ENCODE measurements around the gene RAD51B. TPM values are rescaled to one million over a fixed set of nuclear protein-coding genes. Genes with fewer than 3 reads are reported as not detected.

RAD51B gene
- total and polyA plus RNA-seq, 2 experiments from 2014 or later: 11.7 to 17.8 TPM

DNA sequence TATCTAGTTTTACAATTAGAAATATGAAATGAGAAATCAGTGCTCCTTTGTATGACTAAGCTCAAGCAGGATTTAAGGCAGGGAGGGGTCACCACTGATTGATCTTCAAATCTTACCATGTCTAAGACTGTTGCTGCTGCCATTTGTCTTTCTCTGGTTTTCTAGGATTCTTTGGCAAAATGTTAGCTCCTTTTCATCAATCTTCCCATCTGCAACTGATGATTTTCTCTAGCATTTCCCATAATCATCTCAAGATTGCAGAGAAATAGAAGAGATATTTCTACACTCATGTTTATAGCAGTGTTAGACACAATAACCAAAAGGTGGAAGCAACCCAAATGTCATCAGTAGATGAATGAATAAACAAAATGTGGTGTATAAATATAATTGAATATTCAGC, 175.0 kb downstream of the RAD51B start:
- no peaks in the 10 kb centered on the region for H3K36me3 ChIP-seq

DNA sequence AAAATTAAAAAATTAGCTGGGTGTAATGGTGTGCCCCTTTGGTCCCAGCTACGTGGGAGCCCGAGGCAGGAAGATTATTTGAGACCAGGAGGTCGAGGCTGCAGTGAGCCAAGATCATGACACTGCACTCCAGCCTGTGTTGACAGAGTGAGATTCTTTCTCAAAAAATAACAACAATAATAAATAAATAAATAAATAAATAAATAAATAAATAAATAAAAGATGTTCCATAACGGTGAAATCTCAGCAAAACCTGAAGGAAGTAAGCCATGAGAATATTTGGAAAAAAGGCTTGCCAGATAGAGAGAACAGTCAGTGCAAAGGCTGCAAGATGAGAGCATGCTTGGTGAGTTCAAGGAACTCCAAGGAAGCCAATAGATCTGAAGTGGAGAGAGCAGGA, 176.7 kb downstream of the RAD51B start:
- TF ChIP-seq, protein P1, sequence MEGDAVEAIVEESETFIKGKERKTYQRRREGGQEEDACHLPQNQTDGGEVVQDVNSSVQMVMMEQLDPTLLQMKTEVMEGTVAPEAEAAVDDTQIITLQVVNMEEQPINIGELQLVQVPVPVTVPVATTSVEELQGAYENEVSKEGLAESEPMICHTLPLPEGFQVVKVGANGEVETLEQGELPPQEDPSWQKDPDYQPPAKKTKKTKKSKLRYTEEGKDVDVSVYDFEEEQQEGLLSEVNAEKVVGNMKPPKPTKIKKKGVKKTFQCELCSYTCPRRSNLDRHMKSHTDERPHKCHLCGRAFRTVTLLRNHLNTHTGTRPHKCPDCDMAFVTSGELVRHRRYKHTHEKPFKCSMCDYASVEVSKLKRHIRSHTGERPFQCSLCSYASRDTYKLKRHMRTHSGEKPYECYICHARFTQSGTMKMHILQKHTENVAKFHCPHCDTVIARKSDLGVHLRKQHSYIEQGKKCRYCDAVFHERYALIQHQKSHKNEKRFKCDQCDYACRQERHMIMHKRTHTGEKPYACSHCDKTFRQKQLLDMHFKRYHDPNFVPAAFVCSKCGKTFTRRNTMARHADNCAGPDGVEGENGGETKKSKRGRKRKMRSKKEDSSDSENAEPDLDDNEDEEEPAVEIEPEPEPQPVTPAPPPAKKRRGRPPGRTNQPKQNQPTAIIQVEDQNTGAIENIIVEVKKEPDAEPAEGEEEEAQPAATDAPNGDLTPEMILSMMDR (IDR thresholded peaks at IDR 0.05; ENCODE audit: low read depth, low read length): no peak
- Histone ChIP-seq H3K27me3 (no peaks in the 10 kb centered on the region), H3K36me3 (no peaks in the 10 kb centered on the region)

More for the DNA sequence above, 175.0 kb downstream of the RAD51B start:
- no peaks in the 10 kb centered on the region for H3K4me1 ChIP-seq (ENCODE audit: low read depth)
- H3K4me3 ChIP-seq: no peak overlapping the region
- TF ChIP-seq, protein P1 (IDR thresholded peaks at IDR 0.05; ENCODE audit: low read depth, low read length): no peak
- H3K27ac ChIP-seq: no peak overlapping the region
- no peaks in the 10 kb centered on the region for H3K9me3 ChIP-seq (ENCODE audit: low read depth)
- H3K27me3 ChIP-seq: no peaks in the 10 kb centered on the region
- DNase-seq (ENCODE audit: low read depth in 1 of 2, low spot score in 1 of 2): no peak

DNA sequence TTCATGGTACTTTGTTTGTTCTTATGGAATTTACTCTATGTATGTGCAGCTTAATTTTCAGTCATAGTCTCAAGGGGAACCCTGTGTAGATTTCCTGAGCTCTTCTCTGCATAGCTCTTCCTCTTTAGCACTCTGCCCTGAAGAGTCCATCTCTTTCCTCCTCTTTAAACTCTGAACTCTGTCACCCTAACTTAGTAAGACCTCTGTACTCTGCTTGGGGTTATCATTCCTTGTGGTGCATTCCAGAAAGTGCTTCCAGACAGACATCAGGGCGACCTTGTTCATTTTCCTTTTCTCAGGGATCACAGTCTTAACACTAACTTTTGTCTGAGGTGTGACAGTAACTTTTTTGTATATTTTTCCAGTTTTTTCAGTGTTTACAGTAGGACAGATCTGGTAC, 179.3 kb downstream of the RAD51B start:
- no peak overlapping the region for H3K27ac ChIP-seq
- no peaks in the 10 kb centered on the region for H3K36me3 ChIP-seq
- H3K4me3 ChIP-seq: no peak overlapping the region
- no peak for DNase-seq (ENCODE audit: low read depth in 1 of 2, low spot score in 1 of 2)
- no peaks in the 10 kb centered on the region for H3K27me3 ChIP-seq
- TF ChIP-seq, protein P1 (IDR thresholded peaks at IDR 0.05; ENCODE audit: low read depth, low read length): no peak
- no peaks in the 10 kb centered on the region for H3K9me3 ChIP-seq (ENCODE audit: low read depth)
- no peaks in the 10 kb centered on the region for H3K4me1 ChIP-seq (ENCODE audit: low read depth)

More for the DNA sequence above, 176.7 kb downstream of the RAD51B start:
- Histone ChIP-seq H3K9me3 (ENCODE audit: low read depth) (no peaks in the 10 kb centered on the region), H3K27ac (no peak overlapping the region), H3K4me3 (no peak overlapping the region), H3K4me1 (ENCODE audit: low read depth) (no peaks in the 10 kb centered on the region)
- no peak for DNase-seq (ENCODE audit: low read depth in 1 of 2, low spot score in 1 of 2)

DNA sequence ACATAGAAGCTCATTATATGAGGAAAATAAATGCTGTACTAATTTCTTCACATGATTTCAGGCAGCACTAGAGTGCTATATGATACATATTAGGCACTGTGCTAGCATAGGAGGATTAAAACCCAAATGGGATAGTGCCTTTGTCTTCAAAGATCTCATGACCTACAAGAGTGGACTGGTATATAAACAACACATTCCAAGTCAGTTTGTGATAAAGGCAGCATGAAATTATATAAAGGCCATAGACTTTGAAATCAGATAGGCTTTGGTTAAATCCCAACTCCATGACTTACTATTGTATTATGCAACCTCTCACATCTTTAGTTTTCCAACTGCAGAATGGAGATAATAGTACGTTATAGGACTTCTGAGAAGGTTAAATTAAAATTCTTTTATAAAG, 179.7 kb downstream of the RAD51B start:
- TF ChIP-seq, protein P1 (IDR thresholded peaks at IDR 0.05; ENCODE audit: low read depth, low read length): no peak
- no peak overlapping the region for H3K27ac ChIP-seq

DNA sequence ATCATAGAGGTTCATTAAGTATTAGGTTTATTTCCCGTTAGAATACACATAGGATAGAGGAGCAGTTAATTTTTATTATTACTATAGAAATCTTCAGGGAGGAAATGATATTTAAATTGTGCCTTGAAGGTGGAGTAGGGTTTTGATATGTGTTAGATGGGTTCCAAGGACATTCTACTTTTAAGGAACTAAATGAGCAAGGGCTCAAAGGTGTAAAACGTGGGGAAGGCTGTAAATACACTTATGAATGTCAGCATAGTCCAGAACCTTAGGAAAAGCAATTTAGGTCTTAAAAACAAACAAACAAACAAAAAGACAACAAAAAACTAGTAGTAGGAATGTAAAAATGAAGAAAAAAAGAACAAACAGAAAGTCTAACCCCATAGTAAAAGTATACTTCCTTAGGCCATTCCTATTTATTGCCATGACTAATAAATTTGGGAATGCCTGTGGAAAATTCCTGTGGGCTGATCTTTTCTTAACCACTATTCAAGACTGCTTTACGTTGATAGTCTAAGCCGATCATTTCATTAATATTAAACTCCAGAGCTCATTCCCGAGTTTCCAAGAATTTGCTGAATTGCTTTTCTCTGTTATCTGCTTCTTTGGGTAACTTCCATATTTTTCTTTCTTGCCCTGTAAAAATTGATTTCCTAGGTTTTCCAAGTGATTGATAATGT, 180.3 kb downstream of the RAD51B start:
- Histone ChIP-seq H3K4me3 (no peak overlapping the region), H3K27ac (no peak overlapping the region), H3K36me3 (no peaks in the 10 kb centered on the region), H3K27me3 (no peaks in the 10 kb centered on the region), H3K9me3 (ENCODE audit: low read depth) (no peaks in the 10 kb centered on the region), H3K4me1 (ENCODE audit: low read depth) (no peaks in the 10 kb centered on the region)
- peak in 1 of 2 donors; percentile 87 for DNase-seq (ENCODE audit: low read depth in 1 of 2, low spot score in 1 of 2)
- TF ChIP-seq, protein P1 (IDR thresholded peaks at IDR 0.05; ENCODE audit: low read depth, low read length): no peak

More for the DNA sequence above, 179.7 kb downstream of the RAD51B start:
- no peaks in the 10 kb centered on the region for H3K4me1 ChIP-seq (ENCODE audit: low read depth)
- H3K4me3 ChIP-seq: no peak overlapping the region
- DNase-seq (ENCODE audit: low read depth in 1 of 2, low spot score in 1 of 2): peak in 1 of 2 donors; percentile 56
- H3K27me3 ChIP-seq: no peaks in the 10 kb centered on the region
- no peaks in the 10 kb centered on the region for H3K9me3 ChIP-seq (ENCODE audit: low read depth)
- no peaks in the 10 kb centered on the region for H3K36me3 ChIP-seq
